Stimulated activated CD4-positive, alpha-beta T cell treated with anti-CD3 and anti-CD28 coated beads, Interleukin-15, amount 100 ng/mL, for 1 hour (primary cell): ENCODE results near the gene SMPD2.

Experiments
- DNase-seq, 2 donors: peaks; one replicate each; pipeline ENCODE4 v3.0.0-alpha.2; 2020; ENCODE audit warnings: low read depth in 1 of 2, low spot score in 1 of 2

The SMPD2 gene, protein sequence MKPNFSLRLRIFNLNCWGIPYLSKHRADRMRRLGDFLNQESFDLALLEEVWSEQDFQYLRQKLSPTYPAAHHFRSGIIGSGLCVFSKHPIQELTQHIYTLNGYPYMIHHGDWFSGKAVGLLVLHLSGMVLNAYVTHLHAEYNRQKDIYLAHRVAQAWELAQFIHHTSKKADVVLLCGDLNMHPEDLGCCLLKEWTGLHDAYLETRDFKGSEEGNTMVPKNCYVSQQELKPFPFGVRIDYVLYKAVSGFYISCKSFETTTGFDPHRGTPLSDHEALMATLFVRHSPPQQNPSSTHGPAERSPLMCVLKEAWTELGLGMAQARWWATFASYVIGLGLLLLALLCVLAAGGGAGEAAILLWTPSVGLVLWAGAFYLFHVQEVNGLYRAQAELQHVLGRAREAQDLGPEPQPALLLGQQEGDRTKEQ

DNA sequence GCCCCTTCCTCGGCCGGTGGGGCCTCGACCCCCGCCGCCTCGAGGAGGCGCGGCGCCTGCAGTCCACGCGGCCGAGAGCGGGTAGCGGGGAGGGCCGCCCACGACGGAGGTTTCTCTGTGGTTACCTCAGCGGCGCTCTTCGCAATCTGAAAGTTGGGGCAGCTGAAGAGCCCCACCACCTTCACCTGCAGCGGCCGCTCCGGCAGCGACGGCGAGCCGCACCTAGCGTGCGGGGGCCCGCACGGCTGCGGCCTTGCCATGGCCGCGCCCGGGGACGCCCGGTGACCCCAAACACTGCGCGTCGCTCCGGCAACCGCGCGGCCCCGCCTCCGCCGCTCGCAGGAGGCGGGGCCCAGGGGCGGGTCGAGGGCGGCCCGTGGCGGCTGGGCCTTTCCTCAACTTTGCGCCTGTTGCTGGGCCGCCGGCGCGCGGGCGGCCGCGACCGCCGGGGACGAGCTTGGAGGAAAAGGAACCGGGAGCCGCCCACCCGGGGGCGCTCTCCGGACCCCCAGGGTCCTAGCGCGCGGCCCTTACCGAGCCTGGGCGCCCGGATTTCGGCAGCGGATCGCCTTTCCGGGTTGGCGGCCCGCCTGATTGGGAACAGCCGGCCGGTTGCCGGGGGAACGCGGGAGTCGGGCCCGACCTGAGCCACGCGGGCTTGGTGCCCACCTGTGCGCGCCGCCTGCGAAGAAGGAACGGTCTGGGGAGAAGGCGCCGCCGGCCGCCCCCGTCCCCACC is at the start of gene SMPD2, which contains the start of gene PPIL6:
SMPD2 (plus strand) TSS at position 394 of the 738 bp plus-strand sequence. CDS start 398 bp downstream, outside the sequence.
PPIL6 (minus strand) TSS at position 298 of the 738 bp plus-strand sequence; CDS start at position 260, 38 bp downstream.
- peak; percentile 63 to 75 for DNase-seq

DNA sequence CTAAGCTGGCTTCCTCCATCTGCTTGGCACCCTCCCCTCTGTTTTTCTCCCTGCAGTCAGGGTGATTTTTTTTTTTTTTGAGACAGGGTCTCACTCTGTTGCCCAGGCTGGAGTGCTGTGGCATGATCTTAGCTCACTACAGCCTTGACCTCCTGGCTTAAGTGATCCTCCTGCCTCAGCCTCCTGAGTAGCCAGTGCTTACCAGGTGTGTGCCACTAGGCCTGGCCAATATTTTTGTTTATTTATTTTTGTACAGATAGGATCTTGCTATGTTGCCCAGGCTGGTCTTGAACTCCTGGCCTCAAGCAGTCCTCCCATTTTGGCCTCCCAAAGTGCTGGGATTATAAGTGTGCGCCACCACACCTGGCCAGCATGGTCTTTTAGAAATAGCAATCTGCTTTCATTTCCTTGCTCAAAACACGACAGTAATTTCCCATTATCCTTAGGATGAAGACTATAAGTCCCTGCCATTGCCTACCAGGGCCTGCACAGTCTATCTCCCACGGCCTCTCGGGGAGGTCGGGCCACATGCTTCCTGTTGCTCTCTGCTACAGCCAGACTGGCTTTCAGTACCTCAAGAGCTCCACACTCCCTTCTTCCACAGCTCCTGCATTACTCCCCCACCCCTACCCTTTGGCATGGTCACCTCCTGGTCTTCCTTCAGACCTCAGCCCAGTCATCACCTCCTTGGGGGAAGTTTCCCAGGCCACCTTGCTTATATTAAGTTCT is 47.2 kb upstream of the SMPD2 start:
- DNase-seq: no peak

DNA sequence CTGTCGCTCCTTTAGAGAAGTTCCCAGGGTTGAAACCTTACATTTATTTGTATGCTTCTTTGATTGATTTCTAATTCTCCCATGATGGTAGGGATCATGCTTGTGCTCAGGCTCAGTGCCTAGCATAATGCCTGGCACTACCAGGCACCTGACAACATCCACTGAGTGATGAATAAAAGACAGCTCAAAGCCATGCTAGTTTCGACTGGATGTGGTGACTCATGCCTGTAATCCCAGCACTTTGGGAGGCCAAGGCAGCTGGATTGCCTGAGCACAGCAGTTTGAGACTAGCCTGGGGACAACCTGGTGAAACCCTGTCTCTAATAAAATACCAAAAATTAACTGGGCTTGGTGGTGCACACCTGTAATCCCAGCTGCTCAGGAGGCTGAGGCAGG is 46.6 kb upstream of the SMPD2 start:
- DNase-seq: no peak

DNA sequence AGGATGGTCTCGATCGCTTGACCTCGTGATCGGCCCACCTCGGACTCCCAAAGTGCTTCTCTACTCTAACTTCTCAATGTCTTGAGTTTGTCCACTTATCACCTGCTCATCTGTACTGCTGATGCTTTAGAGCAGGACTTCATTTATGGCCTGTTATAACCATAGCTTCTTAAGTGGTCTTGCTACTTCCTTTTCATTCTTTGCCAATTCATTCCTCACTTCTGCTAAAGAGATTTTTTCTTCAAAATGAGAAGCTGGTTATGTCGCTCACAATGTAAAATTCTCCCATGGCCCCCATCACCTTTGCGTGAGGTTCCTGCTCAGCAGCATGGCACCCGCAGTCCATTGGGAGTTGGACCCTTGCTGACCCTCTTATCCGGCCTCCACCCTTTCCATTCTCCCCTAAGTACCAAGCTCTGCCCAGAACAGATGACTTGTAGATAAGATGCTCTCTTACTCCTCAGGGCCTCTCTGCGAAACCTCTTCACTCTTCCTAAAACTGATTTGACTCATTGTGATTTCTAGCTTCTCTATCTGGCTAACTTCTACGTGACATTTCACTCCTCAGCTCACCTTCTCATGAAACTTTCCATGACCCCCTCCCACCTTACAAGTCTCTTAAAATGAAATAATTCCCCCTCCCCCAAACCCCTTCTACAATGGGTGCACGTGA is 44.3 kb upstream of the SMPD2 start:
- DNase-seq: no peak

DNA sequence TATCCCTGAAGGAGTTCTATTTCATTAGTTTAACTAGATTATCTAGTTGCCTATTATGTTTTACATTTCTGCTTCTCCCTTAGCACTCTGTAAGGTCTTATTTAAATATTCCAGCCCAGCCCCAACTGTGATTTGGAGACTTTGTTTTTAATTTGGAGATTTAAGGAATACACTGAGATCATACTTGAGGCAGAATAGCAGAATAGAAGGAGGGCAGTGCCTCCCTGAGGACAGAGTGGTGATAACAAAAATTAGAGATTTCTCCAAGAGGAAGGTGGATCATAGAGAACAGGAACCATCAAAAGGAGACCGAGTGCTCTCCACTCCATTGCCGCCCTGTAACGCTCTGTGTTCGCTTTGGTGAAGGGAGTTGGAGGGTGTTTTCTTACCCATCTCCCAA is 43.5 kb upstream of the SMPD2 start:
- no peak for DNase-seq

DNA sequence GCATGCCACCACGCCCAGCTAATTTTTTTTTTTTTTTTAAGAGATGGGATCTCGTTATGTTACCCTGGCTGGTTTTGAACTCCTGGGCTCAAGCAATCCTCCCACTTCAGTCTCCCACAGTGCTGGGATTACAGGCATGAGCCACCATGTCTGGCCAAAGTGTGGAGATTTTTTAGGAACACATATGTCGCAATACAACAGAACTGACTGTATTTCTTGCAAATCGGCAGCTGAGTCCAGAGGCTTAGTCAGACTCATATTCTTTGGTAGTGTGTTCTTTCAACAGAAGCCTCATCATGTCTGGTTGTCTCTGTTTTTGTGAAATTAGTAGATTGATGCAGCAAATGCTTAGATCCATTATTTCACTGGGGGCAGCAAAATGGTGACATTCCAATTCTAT is 34.3 kb upstream of the SMPD2 start:
- DNase-seq: no peak

DNA sequence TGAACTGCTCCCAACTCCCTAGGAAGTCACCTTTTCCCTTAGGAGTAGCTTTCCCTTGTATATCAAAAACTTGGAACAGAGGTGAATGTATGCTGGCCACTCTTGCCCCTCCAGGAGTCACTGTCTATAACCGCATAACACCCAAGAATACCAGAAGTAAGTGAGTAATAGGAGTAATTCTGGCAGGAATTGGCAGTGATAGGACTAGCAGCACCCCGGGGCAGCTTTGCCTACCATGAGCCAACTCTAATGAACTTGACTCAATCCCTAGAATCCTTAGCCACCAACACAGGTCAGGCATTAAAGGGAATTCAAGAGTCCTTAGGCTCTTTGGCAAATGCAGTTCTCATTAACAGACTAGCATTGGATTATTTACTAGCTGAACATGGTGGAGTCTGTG is 29.5 kb upstream of the SMPD2 start:
- no peak for DNase-seq

DNA sequence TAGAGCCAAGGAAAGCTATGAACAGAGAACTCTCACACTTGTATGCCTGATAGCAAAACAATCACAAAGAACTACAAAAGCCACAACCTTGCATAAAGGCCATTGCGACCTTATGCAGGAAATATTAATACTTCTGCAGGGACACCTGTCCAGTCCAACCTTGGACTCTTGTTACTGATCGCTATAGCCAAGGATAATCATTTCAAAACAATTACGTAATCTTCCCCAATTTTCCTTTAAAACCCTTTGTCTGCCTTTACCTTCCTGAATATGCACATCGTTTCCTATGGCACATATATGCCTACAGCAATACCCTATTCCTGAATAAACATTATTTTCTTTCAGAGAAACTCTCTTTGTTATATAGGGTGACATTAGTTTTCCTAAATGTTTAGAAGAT is 22.9 kb upstream of the SMPD2 start:
- DNase-seq: no peak

DNA sequence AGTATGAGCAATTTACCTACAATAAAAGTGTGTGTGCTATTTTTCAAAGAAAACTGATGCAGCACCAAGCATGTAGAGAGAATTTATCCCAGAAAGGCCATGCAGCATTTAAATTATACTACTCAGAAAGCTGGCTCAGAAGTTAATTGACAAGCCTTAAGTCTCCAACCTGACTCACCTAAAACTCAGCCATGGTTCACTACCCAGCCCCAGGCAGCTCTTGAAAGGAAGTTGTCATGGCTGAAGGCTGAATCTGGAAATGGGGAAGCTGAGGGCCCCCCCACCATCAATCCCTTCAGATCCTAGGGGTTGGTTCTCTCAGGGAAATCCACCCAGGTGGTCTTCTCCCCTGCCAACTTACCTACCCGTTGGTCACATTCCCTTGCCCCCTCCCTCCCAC is 19.8 kb upstream of the SMPD2 start:
- no peak for DNase-seq

DNA sequence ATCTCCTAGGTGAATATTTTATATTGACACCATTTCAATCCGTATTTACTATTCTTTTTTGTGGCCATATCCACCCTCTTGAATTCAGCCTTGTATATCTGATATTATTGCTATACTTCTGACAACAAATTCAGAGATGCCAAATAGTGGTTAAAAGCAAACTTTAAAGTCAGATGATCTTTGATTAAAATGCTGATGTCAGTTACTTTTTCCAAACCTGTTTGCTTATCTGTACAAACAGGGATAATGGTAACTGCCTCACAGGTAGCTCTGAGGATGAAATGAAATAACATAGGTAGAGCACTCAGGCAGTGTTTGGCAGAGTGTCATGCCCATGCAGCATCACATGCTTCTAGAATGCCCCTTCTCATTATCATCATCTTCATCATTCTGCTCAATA is 19.3 kb upstream of the SMPD2 start:
- DNase-seq: no peak

DNA sequence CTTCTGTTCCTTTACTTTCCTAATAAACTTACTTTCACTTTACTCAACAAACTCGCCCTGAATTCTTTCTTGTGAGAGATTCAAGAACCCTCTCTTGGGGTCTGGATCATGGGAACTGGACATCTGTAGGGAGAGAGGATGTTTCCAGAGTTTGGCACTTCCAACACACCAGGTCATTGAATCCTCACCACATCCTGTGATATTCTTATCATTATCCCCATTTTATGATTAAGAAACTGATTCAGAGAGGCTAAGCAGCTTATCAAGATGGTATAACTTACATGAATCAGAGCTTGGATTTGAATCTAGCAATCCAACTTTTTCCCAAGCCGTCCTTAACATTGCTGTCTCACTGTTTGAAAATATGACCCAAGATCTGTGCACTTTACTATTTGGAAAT is 15.6 kb upstream of the SMPD2 start:
- DNase-seq: no peak

DNA sequence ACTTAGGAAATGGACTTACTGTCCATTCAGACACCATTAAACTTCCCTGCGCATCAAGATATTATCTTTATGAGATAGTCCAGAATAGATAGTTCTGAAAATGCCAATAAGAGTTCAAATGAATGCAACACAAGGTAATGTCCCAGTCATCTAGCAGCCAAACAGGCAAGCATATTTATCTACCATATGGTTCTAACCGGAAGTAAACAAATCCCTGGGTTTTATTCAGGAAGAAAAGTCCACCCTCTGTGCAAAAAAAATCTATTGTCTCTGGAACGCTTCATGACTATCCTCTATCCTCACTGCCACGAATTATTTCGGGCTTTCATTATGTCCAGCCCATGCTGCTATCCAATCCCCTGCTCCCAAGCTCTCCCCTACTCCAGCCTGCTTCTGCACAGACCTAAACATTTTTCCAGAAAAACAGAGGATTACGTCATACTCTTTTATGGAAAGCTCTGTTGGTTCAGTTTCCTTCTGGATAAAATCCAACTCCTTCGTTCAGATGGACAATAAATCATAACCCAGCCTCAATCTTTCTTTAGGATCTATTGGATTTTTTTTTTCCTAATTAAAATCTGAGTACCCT is 11.5 kb upstream of the SMPD2 start:
- DNase-seq: no peak

DNA sequence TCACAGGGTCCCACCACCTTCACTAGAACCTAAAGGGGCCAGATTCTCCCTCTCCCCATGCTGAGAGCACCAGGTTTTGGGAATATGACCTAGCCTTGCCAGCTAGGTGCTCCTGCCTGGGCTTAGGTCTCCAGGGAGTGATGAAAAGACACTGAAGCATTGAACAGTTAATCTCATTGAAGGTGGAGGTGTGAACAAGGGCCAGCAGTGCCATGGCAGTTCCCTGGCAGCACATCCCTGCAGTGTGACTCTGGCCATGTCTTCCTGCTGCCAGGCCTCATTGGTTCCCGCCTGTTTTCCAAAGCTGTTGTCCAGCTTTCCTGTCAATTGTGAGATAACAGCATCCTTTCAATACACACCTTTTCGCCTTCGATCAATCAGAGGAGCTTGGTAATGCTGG is 11.0 kb upstream of the SMPD2 start:
- DNase-seq: no peak

DNA sequence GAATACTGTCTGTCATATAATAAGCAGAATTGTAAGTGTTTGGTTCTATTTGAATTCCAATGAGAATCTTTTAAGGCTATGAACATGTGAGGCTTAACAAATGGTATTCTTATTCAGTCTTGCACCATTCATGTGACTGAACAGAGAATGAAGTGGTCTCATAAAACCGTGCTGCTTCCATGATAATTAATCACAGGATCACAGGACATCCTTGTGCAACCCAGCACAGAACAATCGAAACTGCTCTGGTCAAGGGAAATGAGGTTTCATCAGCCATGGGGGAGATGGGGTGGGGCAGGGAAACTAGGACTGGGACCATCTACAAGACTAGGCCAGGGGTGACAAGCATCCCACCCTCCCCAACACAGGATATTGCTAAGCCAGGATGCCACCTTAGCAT is 6.1 kb upstream of the SMPD2 start:
- no peak for DNase-seq

DNA sequence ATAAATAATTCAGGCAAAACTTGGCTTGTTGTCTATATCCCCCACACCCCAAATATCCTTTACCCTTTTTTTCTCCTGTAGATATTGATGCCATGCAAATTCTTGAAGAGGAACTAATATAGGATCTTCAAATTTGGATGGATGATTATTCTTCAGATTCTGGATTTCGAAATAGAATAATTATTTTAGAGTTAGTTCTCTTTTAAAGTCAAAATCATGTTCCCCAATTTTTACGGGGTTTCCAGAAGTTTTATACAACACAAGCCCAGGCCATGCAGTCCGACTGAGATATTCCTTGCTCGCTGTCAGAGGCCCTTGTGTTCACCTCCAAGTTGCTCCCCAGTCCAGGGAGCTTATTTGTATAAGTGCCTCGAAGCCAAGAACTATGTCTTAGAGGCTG is 4.5 kb upstream of the SMPD2 start:
- DNase-seq: no peak

DNA sequence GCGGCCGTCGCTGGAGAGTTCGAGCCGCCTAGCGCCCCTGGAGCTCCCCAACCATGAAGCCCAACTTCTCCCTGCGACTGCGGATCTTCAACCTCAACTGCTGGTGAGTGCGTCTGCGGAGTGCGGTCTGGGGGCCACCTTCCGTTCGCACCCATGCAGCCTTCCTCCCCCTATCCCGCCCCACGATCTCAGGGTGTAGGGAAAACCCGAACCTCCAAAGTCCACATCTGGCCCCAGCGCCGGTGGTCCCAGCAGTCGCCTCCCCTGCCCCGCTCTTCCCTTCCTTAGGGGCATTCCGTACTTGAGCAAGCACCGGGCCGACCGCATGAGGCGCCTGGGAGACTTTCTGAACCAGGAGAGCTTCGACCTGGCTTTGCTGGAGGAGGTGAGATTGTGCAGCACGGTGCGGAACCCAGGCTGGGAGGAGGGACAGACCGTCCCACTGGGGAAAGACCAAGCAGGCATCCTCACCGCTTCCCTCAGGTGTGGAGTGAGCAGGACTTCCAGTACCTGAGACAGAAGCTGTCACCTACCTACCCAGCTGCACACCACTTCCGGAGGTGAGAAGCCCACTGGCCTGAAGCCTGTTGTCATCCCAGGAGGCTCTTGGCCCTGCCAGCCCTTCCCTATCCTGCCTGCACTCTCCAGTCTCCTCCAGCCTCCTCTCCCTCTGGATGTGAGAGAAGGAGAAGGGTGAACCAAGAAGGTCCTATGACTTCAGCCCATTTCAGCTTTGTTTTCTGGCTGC is 719 bp downstream of the SMPD2 start:
- peak in 1 of 2 donors; percentile 30 for DNase-seq

DNA sequence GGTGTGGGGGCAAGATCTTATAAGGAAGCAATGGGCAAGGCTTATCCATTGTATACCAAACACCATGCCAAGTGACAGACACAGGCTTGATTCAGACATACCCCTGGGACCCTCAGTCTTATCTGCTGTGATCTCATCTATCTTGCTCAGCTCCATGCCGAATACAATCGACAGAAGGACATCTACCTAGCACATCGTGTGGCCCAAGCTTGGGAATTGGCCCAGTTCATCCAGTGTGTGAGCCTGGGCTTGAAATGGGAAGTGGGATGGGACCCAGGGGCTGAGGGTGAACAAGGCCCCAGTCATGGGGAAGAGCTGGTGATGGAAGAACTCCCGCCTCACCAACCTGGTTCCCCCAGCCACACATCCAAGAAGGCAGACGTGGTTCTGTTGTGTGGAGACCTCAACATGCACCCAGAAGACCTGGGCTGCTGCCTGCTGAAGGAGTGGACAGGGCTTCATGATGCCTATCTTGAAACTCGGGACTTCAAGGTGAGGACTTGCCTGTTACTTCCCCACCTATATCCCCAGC is 1.9 kb downstream of the SMPD2 start:
- DNase-seq: no peak

DNA sequence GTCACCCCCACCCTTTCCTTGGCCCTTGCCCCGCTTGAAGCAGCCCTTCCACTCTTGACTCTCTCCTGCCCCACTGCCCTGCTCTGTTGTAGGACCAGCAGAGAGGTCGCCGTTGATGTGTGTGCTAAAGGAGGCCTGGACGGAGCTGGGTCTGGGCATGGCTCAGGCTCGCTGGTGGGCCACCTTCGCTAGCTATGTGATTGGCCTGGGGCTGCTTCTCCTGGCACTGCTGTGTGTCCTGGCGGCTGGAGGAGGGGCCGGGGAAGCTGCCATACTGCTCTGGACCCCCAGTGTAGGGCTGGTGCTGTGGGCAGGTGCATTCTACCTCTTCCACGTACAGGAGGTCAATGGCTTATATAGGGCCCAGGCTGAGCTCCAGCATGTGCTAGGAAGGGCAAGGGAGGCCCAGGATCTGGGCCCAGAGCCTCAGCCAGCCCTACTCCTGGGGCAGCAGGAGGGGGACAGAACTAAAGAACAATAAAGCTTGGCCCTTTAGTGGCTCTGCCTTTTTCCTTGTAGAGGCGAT is 3.0 kb downstream of the SMPD2 start:
- DNase-seq: no peak

DNA sequence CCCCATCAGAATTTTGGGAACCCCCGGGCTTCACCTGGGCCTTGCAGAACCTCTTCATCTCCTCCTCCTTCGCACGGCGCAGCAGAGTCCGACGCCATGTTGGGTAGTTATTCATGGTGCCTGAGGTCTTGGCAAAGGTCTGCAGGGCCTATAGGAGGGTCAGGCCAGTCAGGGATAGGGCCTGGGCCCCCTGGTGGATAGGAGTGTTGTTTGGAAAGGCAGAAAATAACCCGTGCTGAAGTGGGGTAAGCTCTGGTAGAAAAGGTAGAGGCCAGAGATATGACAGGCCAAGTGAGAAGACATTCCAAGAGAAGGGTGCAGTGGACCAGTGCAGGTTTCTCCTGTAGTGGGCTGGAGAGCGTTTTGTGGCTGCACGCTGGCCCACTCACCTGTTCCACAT is 4.9 kb downstream of the SMPD2 start:
- DNase-seq: no peak

DNA sequence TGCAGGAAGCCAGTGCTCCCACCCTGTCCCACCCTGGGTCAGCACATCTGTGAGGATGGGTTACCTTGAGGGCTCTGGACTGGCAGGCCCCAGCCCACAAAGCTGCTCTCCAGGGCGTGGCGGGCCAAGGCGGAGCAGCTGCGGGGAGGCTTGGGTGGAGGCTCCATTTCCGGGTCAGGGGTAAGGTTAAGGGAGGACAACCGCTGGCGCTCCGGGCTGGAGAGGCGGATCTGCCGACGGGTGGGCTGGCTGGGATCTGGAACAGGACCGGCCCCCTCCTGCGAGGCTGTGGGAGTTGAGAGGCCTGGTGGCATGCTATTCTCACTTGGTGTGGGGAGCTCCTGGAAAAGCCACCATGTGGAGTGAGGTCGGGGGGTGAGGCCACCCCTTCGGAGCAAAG is 5.5 kb downstream of the SMPD2 start:
- no peak for DNase-seq
